Mucosa of stomach (tissue), 1 donor: ENCODE measurements around the gene SNX33.
"Not testable (repeated sequence)": the region's sequence is repeated elsewhere in the genome, so short reads cannot be mapped to it uniquely, and the experiment has no call there.

ENCODE experiments used
- H3K27me3 ChIP-seq: one replicate; pipeline ENCODE4 v1.7.0; 2013; ENCODE audit warnings: mild to moderate bottlenecking, low read length; ENCODE audit not compliant: control insufficient read depth, insufficient read depth
- H3K36me3 ChIP-seq: one replicate; pipeline ENCODE4 v1.7.0; 2013; ENCODE audit warnings: low read length; ENCODE audit not compliant: control insufficient read depth, insufficient read depth
- H3K4me1 ChIP-seq: one replicate; pipeline ENCODE4 v1.7.0; 2013; ENCODE audit warnings: mild to moderate bottlenecking, low read length; ENCODE audit not compliant: control insufficient read depth, insufficient read depth
- H3K4me3 ChIP-seq: one replicate; pipeline ENCODE4 v1.7.0; 2013; ENCODE audit warnings: low read length
- H3K9ac ChIP-seq: one replicate; pipeline ENCODE4 v1.7.0; 2013; ENCODE audit warnings: mild to moderate bottlenecking, low read length, moderate library complexity
- H3K9me3 ChIP-seq: one replicate; pipeline ENCODE4 v1.7.0; 2013; ENCODE audit warnings: mild to moderate bottlenecking, low read length, moderate library complexity; ENCODE audit not compliant: control insufficient read depth
- donor health status: Pancreatic carcinoma.

The SNX33 gene

GRCh38 chr15:75633922-75634321 is 13.8 kb upstream of the SNX33 start:
- not testable (repeated sequence) for H3K9ac ChIP-seq, H3K27me3 ChIP-seq, H3K4me3 ChIP-seq, H3K36me3 ChIP-seq, H3K9me3 ChIP-seq
- peaks cover 20% of the 10 kb centered on the region for H3K4me1 ChIP-seq

GRCh38 chr15:75636026-75636425 is 11.7 kb upstream of the SNX33 start:
- Histone ChIP-seq H3K36me3 (no peaks in the 10 kb centered on the region), H3K27me3 (no peaks in the 10 kb centered on the region), H3K9me3 (no peaks in the 10 kb centered on the region)

GRCh38 chr15:75637245-75638009 is 10.3 kb upstream of the SNX33 start:
- Histone ChIP-seq H3K4me3 (no peak overlapping the region), H3K4me1 (peaks cover 31% of the 10 kb centered on the region), H3K36me3 (no peaks in the 10 kb centered on the region), H3K9ac (no peak overlapping the region), H3K9me3 (no peaks in the 10 kb centered on the region), H3K27me3 (no peaks in the 10 kb centered on the region)

More at GRCh38 chr15:75636026-75636425, 11.7 kb upstream of the SNX33 start:
- H3K4me1 ChIP-seq = peaks cover 30% of the 10 kb centered on the region
- H3K4me3 ChIP-seq = no peak overlapping the region
- no peak overlapping the region for H3K9ac ChIP-seq

GRCh38 chr15:75639191-75639708 is 8.5 kb upstream of the SNX33 start:
- H3K9ac ChIP-seq = peak overlapping the region; percentile 91
- H3K27me3 ChIP-seq = no peaks in the 10 kb centered on the region
- H3K36me3 ChIP-seq = no peaks in the 10 kb centered on the region
- H3K4me3 ChIP-seq = peak overlapping the region; percentile 52
- peaks cover 31% of the 10 kb centered on the region for H3K4me1 ChIP-seq
- H3K9me3 ChIP-seq = no peaks in the 10 kb centered on the region

GRCh38 chr15:75639709-75640482 is 7.8 kb upstream of the SNX33 start, which contains the start of gene IMP3:
Gene IMP3 (minus strand): TSS chr15:75640224. CDS start chr15:75640168, 56 bp downstream.
- H3K4me1 ChIP-seq = peaks cover 31% of the 10 kb centered on the region
- H3K27me3 ChIP-seq = no peaks in the 10 kb centered on the region
- H3K9me3 ChIP-seq = no peaks in the 10 kb centered on the region
- H3K9ac ChIP-seq = peak within 1 kb of the TSS; percentile 91
- H3K4me3 ChIP-seq = peak within 1 kb of the TSS; percentile 52
- no peaks in the 10 kb centered on the region for H3K36me3 ChIP-seq

GRCh38 chr15:75640483-75641178 is 7.1 kb upstream of the SNX33 start:
- H3K27me3 ChIP-seq = no peaks in the 10 kb centered on the region
- no peaks in the 10 kb centered on the region for H3K36me3 ChIP-seq
- H3K9ac ChIP-seq = peak overlapping the region; percentile 91
- peaks cover 31% of the 10 kb centered on the region for H3K4me1 ChIP-seq
- H3K4me3 ChIP-seq = peak overlapping the region; percentile 52
- no peaks in the 10 kb centered on the region for H3K9me3 ChIP-seq

GRCh38 chr15:75641179-75641503 is 6.6 kb upstream of the SNX33 start:
- Histone ChIP-seq H3K9ac (peak overlapping the region; percentile 91), H3K4me3 (no peak overlapping the region), H3K9me3 (no peaks in the 10 kb centered on the region), H3K4me1 (peaks cover 35% of the 10 kb centered on the region), H3K36me3 (no peaks in the 10 kb centered on the region), H3K27me3 (no peaks in the 10 kb centered on the region)

GRCh38 chr15:75641603-75642002 is 6.1 kb upstream of the SNX33 start:
- Histone ChIP-seq H3K9ac (no peak overlapping the region), H3K4me3 (no peak overlapping the region), H3K27me3 (no peaks in the 10 kb centered on the region), H3K4me1 (peaks cover 39% of the 10 kb centered on the region), H3K9me3 (no peaks in the 10 kb centered on the region), H3K36me3 (no peaks in the 10 kb centered on the region)

- Histone ChIP-seq H3K4me1 (peaks cover 29% of the 10 kb centered on the region), H3K4me3 (no peak overlapping the region), H3K36me3 (no peaks in the 10 kb centered on the region), H3K27me3 (no peaks in the 10 kb centered on the region), H3K9me3 (no peaks in the 10 kb centered on the region), H3K9ac (no peak overlapping the region)
These were observed 3.3 kb upstream of the SNX33 start for GRCh38 chr15:75644376-75644775.

- Histone ChIP-seq H3K9me3 (no peaks in the 10 kb centered on the region), H3K4me1 (peaks cover 41% of the 10 kb centered on the region), H3K27me3 (no peaks in the 10 kb centered on the region), H3K9ac (peak overlapping the region; percentile 97), H3K4me3 (peak overlapping the region; percentile 94), H3K36me3 (peaks cover 4% of the 10 kb centered on the region)
These were observed 1.4 kb upstream of the SNX33 start for GRCh38 chr15:75646112-75646943.

- H3K4me1 ChIP-seq = peaks cover 47% of the 10 kb centered on the region
- H3K27me3 ChIP-seq = no peaks in the 10 kb centered on the region
- peak overlapping the region; percentile 94 for H3K4me3 ChIP-seq
- no peaks in the 10 kb centered on the region for H3K9me3 ChIP-seq
- peaks cover 4% of the 10 kb centered on the region for H3K36me3 ChIP-seq
- peak overlapping the region; percentile 97 for H3K9ac ChIP-seq
These were observed 758 bp upstream of the SNX33 start for GRCh38 chr15:75646944-75647364.
